Endothelial cell (in vitro differentiated cells): ENCODE data around the gene CECR2. TPM values are rescaled to one million over a fixed set of nuclear protein-coding genes. Genes with fewer than 3 reads are reported as not detected.

Source experiments
- DNase-seq: peaks from one replicate; pipeline ENCODE4 v3.0.0; 2021; ENCODE audit warnings: low spot score
- H3K27ac Mint-ChIP-seq: one replicate; pipeline ENCODE4 v1.8.0; 2021; ENCODE audit warnings: mixed read lengths, inconsistent platforms; ENCODE audit not compliant: unreplicated experiment
- H3K27me3 Mint-ChIP-seq: one replicate; pipeline ENCODE4 v1.8.0; 2021; ENCODE audit warnings: mild to moderate bottlenecking, moderate library complexity, mixed read lengths, inconsistent platforms; ENCODE audit not compliant: unreplicated experiment
- H3K36me3 Mint-ChIP-seq: one replicate; pipeline ENCODE4 v1.8.0; 2021; ENCODE audit warnings: mild to moderate bottlenecking, low read depth, mixed read lengths, inconsistent platforms; ENCODE audit not compliant: unreplicated experiment
- H3K4me1 Mint-ChIP-seq: one replicate; pipeline ENCODE4 v1.8.0; 2021; ENCODE audit warnings: mild to moderate bottlenecking, mixed read lengths, inconsistent platforms; ENCODE audit not compliant: unreplicated experiment
- H3K4me3 Mint-ChIP-seq: one replicate; pipeline ENCODE4 v1.8.0; 2021; ENCODE audit warnings: mild to moderate bottlenecking, mixed read lengths, inconsistent platforms; ENCODE audit not compliant: unreplicated experiment
- H3K9me3 Mint-ChIP-seq: one replicate; pipeline ENCODE4 v1.8.0; 2021; ENCODE audit warnings: mixed read lengths, inconsistent platforms; ENCODE audit not compliant: unreplicated experiment
- CTCF ChIP-seq: fragments of 200-600 bp; sonication (generic); IDR thresholded peaks from one replicate; pipeline ENCODE4 v1.5.0; 2021; ENCODE audit warnings: antibody characterized with exemption; ENCODE audit not compliant: unreplicated experiment
- total RNA-seq: library from RNA; stranded (reverse); fragmentation: NEBNext Ultra II Directional; extraction: Animal tissue kit (Norgen Biotek cat#: 25700); gene quantifications from one replicate; pipeline ENCODE4 v1.2.1, GENCODE V29; 2021; ENCODE audit not compliant: unreplicated experiment

The CECR2 gene
- total RNA-seq, 1 donor from 2014 or later: 65.3 TPM

- no peak overlapping the region for H3K4me3 Mint-ChIP-seq
- H3K4me1 Mint-ChIP-seq: peaks cover 2% of the 10 kb centered on the region
- H3K27ac Mint-ChIP-seq: no peak overlapping the region
- DNase-seq: no peak
- H3K9me3 Mint-ChIP-seq: no peaks in the 10 kb centered on the region
- H3K36me3 Mint-ChIP-seq: no peaks in the 10 kb centered on the region
- H3K27me3 Mint-ChIP-seq: peaks cover 3% of the 10 kb centered on the region
- no peak for TF ChIP-seq CTCF
These were observed 20.1 kb upstream of the CECR2 start for GRCh38 chr22:17349172-17349571.

GRCh38 chr22:17350292-17350691, 19.0 kb upstream of the CECR2 start:
- Mint-ChIP-seq H3K9me3 (no peaks in the 10 kb centered on the region), H3K36me3 (no peaks in the 10 kb centered on the region), H3K27me3 (peaks cover 3% of the 10 kb centered on the region), H3K4me1 (peaks cover 2% of the 10 kb centered on the region), H3K4me3 (no peak overlapping the region), H3K27ac (no peak overlapping the region)
- no peak for DNase-seq
- no peak for TF ChIP-seq CTCF

- no peak overlapping the region for H3K4me3 Mint-ChIP-seq
- no peaks in the 10 kb centered on the region for H3K9me3 Mint-ChIP-seq
- no peak overlapping the region for H3K27ac Mint-ChIP-seq
- DNase-seq: no peak
- H3K4me1 Mint-ChIP-seq: peaks cover 2% of the 10 kb centered on the region
- peaks cover 3% of the 10 kb centered on the region for H3K27me3 Mint-ChIP-seq
- no peak for TF ChIP-seq CTCF
- no peaks in the 10 kb centered on the region for H3K36me3 Mint-ChIP-seq
These were observed 16.5 kb upstream of the CECR2 start for GRCh38 chr22:17352798-17353197.

- Mint-ChIP-seq H3K36me3 (no peaks in the 10 kb centered on the region), H3K27me3 (no peaks in the 10 kb centered on the region), H3K4me1 (peaks cover 10% of the 10 kb centered on the region), H3K4me3 (no peak overlapping the region), H3K9me3 (no peaks in the 10 kb centered on the region), H3K27ac (no peak overlapping the region)
- no peak for DNase-seq
- no peak for TF ChIP-seq CTCF
These were observed 11.6 kb upstream of the CECR2 start for GRCh38 chr22:17357688-17358087.

GRCh38 chr22:17358415-17358814, 10.8 kb upstream of the CECR2 start:
- Mint-ChIP-seq H3K4me3 (no peak overlapping the region), H3K9me3 (no peaks in the 10 kb centered on the region), H3K27ac (no peak overlapping the region), H3K36me3 (no peaks in the 10 kb centered on the region), H3K4me1 (peaks cover 13% of the 10 kb centered on the region), H3K27me3 (no peaks in the 10 kb centered on the region)
- DNase-seq: no peak
- TF ChIP-seq CTCF: no peak
